Measurements from ENCODE around the gene UBXN6. TPM values are rescaled to one million over a fixed set of nuclear protein-coding genes. Genes with fewer than 3 reads are reported as not detected.

The UBXN6 gene
- total RNA-seq, 4 donors from 2014 or later = 40.7 to 72.9 (median 50.8) TPM

- WGBS, 2 donors = no CpG with 5 or more reads among the region's 25 CpGs
These were observed 40.3 kb upstream of the UBXN6 start for GRCh38 chr19:4497770-4498389.

GRCh38 chr19:4496304-4496703 lies 38.7 kb upstream of the UBXN6 start:
- Histone ChIP-seq H3K27me3 (no peaks in the 10 kb centered on the region), H3K4me1 (no peaks in the 10 kb centered on the region), H3K9me3 (no peaks in the 10 kb centered on the region), H3K4me3 (no peak overlapping the region), H3K27ac (no peak overlapping the region), H3K36me3 (peaks cover 41 to 92% (median 43%) of the 10 kb centered on the region in 3 donors)
- TF ChIP-seq POLR2A (IDR thresholded peaks at IDR 0.05) (no peak), CTCF (IDR thresholded peaks at IDR 0.05) (no peak)
- intact Hi-C loops (cut with DNase I) = no loop called here
- no peak for DNase-seq
- 97% methylated on average over 5 of the region's 18 CpGs; no CpG with 5 or more reads in 1 of the 2 donors for WGBS, 2 donors

More at GRCh38 chr19:4497770-4498389, 40.3 kb upstream of the UBXN6 start:
- no peak for TF ChIP-seq CTCF (IDR thresholded peaks at IDR 0.05)
- no peak for TF ChIP-seq POLR2A (IDR thresholded peaks at IDR 0.05)
- Histone ChIP-seq H3K36me3 (peaks cover 48 to 98% (median 50%) of the 10 kb centered on the region in 3 donors), H3K27ac (no peak overlapping the region), H3K4me1 (no peaks in the 10 kb centered on the region), H3K4me3 (no peak overlapping the region), H3K9me3 (no peaks in the 10 kb centered on the region), H3K27me3 (no peaks in the 10 kb centered on the region)
- intact Hi-C loops (cut with DNase I) = no loop called here
- no peak for DNase-seq

GRCh38 chr19:4495471-4495870 lies 37.9 kb upstream of the UBXN6 start:
- Histone ChIP-seq H3K9me3 (no peaks in the 10 kb centered on the region), H3K4me3 (no peak overlapping the region), H3K27me3 (no peaks in the 10 kb centered on the region), H3K27ac (no peak overlapping the region), H3K4me1 (no peaks in the 10 kb centered on the region), H3K36me3 (peaks cover 35 to 92% (median 40%) of the 10 kb centered on the region in 3 donors)
- TF ChIP-seq CTCF (IDR thresholded peaks at IDR 0.05) (peak in 5 of 6 experiments; percentile 16 to 63 (median 37)), POLR2A (IDR thresholded peaks at IDR 0.05) (no peak)
- no peak for DNase-seq
- intact Hi-C loops (cut with DNase I) = no loop called here
- 61 to 94% methylated on average over 7 to 12 of the region's 12 CpGs for WGBS, 2 donors

GRCh38 chr19:4494691-4495064 lies 37.1 kb upstream of the UBXN6 start:
- peaks cover 35 to 92% (median 40%) of the 10 kb centered on the region in 3 donors for H3K36me3 ChIP-seq
- intact Hi-C loops (cut with DNase I) = no loop called here
- H3K27me3 ChIP-seq = no peaks in the 10 kb centered on the region
- no peaks in the 10 kb centered on the region for H3K4me1 ChIP-seq
- TF ChIP-seq POLR2A (IDR thresholded peaks at IDR 0.05) = no peak
- no peak for TF ChIP-seq CTCF (IDR thresholded peaks at IDR 0.05)
- H3K27ac ChIP-seq = no peak overlapping the region
- H3K4me3 ChIP-seq = no peak overlapping the region
- no peaks in the 10 kb centered on the region for H3K9me3 ChIP-seq
- no peak for DNase-seq
- WGBS, 2 donors = 94 to 95% methylated on average over 5 to 7 of the region's 8 CpGs

- TF ChIP-seq POLR2A (IDR thresholded peaks at IDR 0.05) (no peak), CTCF (IDR thresholded peaks at IDR 0.05) (no peak)
- Histone ChIP-seq H3K9me3 (no peaks in the 10 kb centered on the region), H3K27me3 (no peaks in the 10 kb centered on the region), H3K36me3 (peaks cover 35 to 92% (median 43%) of the 10 kb centered on the region in 3 donors), H3K27ac (no peak overlapping the region), H3K4me1 (no peaks in the 10 kb centered on the region), H3K4me3 (no peak overlapping the region)
- WGBS, 2 donors = 83 to 96% methylated on average over 1 to 35 of the region's 61 CpGs
- DNase-seq = no peak
- intact Hi-C loops (cut with DNase I) = no loop called here
These were observed 36.5 kb upstream of the UBXN6 start for GRCh38 chr19:4493929-4494690.
